GM15510 (cell line): ENCODE measurements around the gene SAPCD1.

Source experiments
- POLR2A ChIP-seq: IDR thresholded peaks from 3 replicates; pipeline ENCODE4 v1.6.1; 2011; ENCODE audit warnings: borderline replicate concordance; ENCODE audit not compliant: insufficient read length; ENCODE audit errors: extremely low read depth

The SAPCD1 gene

DNA sequence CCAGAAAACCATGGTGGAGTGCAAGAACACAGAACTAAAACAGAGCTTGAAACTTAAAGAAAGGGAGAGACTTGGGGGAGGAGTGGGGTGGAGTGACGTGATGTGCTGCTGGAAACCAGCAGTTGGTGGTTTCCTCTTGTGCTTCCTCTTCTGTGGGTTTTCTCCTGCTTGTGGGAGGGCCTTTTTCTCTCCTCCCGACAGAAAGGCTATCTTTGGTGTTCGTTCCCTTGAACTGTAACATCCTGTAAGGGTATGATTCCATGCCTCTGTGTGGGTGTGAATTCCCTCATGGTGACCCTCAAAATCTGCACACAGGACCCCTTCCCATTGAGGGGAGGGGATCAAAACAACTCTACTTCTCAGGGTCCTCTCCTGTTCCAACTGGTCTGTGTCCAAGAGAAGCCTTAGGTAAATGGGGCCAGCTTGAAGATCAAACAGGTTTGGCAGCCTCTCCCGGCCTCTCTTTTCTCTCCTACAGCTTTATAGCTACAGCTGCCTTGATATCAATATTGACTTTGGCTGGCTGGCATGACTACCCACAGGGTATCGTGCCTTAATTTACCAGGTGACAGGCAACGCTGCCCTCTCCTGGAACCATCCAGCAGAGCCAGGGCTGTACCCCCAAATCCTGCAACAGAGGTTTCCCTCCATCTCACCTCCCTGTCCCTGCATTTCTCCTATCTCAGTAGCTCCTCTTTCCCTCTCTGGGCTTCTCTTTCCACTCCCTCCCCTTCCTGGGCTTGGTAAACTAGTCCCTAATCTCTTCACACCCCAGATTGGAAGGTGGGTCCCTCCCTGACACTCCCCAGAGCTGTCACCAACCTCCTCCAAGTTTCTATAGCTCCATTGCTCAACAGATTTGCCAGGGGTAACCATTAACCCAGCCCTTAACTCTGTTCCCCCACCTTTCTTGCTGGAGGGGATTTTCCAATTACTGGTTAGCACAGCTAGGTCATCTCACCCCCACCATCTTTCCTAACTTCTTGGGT is 24.2 kb upstream of the SAPCD1 start:
- peak; percentile 44 for TF ChIP-seq POLR2A

DNA sequence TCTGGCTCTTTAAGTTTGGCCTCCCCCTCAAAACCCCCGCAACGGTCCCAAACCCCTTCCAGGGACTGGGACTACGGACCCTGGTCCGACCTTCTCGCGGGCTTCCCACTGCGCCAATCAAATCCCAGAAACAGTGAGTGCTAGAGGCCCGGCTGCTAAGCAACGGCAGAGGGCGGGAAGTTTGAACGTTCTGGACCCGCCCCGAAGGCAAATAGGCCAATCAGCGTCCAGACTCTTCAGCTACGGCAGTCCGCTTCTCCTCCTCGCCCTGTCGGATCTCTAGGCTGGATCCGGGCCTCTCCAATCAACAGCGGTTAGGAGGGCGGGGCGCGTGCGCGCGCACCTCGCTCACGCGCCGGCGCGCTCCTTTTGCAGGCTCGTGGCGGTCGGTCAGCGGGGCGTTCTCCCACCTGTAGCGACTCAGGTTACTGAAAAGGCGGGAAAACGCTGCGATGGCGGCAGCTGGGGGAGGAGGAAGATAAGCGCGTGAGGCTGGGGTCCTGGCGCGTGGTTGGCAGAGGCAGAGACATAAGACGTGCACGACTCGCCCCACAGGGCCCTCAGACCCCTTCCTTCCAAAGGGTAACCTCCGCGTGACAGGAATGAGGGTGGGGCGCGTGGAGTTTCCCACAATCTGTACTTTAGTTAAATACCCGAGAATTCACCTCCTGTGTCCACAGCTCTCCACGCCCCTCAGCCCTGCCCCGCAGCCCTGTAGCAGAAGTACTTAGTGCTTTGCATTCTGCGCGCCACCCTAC is 22.6 kb upstream of the SAPCD1 start, which contains the start of gene MSH5:
Gene MSH5, plus strand, starts transcription at position 367 of the 758 bp plus-strand sequence. CDS start 462 bp downstream, outside the sequence.
- peak; percentile 63 for TF ChIP-seq POLR2A

DNA sequence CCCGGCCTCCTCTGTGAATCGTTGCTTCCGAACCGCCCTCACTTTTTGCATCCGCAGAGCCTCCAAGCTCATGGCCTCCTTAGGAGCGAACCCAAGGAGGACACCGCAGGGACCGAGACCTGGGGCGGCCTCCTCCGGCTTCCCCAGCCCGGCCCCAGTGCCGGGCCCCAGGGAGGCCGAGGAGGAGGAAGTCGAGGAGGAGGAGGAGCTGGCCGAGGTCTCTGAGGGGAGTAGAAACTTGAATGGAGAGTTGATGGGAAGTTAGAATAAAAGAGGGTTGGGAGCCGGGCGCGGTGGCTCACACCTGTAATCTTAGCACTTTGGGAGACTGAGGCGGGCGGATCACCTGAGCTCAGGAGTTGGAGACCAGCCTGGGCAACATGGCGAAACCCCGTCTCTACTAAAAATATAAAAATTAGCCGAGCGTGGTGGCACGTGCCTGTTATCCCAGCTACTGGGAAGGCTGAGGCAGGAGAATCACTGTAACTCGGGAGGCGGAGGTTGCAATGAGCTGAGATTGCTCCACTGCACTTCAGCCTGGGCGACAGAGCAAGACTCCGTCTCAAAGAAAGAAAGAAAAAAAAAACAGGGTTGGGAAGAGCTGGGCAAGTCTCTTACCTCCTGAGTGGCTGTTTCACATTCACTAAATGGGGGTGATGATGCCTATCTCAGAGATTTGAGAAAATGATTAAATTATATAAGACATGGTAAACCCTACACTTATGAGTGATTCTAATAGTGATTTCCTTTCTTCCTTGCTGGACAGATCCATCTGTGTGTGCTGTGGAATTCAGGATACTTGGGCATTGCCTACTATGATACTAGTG is 21.8 kb upstream of the SAPCD1 start:
- TF ChIP-seq POLR2A = no peak

DNA sequence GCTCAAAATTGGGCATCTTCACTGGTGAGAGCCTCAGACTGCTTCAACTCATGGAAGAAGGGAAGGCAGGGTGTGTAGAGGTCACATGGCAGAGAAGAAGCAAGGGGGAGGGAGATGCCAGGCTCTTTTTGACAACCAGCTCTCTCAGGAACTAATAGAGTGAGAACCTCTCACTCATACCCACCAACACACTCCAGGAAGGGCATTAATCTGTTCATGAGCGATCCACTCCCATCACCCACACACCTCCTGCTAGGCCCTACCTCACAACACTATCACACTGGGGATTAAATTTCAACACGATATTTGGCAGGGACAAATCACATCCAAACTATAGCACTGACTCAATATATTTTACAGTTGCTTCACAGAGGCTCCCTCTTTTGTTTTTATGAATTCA is 20.6 kb upstream of the SAPCD1 start:
- TF ChIP-seq POLR2A = no peak

DNA sequence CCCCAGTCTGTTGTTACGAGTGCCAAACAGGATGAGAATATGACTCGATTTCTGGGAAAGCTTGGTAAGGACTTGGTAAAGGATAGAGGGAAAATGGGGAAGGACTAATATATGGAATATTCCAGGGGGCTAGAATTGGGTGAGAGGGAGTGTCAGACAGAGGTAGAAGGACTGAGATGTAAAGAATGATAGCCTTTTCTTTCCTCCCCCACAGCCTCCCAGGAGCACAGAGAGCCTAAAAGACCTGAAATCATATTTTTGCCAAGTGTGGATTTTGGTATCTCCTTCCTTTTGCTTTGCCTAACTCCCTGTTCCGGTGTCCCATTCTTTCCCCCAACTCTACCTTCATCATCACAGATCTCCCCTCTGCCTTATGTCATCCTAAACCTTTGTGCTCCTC is 19.6 kb upstream of the SAPCD1 start:
- TF ChIP-seq POLR2A = no peak

DNA sequence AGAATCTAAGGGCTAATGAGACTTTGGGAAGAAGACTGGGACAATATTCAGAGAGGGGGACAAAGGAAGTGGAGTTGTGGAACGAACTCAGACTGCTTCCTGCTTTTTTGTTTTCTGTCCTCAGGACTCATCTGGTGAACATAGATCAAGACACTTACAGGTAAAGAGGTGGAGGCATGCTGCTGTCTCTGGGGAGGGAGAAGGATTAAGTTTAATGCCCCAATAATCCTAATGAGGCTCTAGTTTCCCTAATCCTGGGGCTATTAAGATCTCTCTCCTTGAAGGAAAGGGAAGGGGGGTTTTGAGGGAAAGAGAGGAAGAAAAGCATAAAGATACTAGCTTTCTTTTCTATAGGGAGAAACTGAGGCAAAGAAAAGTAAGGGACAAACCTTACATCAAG is 18.0 kb upstream of the SAPCD1 start:
- no peak for TF ChIP-seq POLR2A

DNA sequence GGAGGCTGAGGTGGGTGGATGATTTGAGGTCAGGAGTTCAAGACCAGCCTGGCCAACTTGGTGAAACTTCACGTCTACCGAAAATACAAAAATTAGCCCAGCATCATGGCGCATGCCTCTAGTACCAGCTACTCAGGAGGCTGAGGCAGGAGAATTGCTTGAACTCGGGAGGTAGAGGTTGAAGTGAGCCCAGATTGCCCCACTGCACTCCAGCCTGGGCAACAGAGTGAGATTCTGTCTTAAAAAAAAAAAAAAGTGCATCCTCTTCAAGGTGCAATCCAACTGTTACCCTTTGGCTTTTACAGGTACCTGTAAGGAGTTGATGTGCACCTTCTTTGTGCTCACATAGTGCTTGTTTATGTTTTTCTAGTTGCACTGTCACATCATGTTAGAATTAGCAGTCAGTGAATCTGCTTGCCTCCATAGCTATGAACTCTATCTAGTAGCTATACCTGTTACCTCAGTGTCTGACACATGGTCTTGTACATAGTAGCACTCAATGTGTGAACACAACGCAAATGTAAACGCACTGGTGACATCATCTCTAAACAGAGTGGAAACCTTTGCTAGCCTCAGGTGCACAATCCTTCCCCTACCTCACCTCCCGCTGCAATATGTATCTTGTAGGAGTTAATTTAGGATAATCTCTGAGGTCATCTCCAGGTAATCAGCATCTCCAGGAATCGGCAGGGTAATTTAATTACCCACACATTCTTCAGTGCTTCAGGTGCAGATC is 13.0 kb upstream of the SAPCD1 start:
- no peak for TF ChIP-seq POLR2A

DNA sequence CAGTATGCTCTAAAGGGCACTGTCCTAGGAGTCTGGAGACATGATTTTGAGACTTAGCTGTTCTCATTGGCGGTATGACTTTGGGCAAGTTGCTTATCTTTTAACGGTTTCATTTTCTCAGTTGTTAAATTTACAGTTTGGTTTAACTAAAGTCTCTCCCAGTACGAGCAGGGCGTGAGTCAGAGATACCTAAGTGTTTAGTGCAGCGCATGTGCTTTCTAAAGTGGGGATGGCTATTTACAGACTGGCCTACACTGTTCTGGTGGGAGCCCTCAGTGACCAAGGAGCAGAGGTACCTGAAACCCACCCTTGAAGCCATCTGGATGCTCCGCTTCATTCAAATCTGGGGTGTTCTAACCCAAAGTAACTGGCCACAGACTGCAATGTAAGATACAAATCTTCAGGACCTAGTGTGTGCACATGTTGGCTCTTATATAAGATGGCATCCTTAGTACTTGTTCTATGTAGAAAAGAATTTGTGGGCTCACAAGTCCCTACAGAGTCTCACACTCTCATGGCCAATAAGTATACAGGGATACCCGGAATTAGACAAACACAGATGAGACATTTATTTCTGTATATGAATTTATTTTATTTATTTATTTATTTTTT is 11.9 kb upstream of the SAPCD1 start:
- TF ChIP-seq POLR2A = no peak

DNA sequence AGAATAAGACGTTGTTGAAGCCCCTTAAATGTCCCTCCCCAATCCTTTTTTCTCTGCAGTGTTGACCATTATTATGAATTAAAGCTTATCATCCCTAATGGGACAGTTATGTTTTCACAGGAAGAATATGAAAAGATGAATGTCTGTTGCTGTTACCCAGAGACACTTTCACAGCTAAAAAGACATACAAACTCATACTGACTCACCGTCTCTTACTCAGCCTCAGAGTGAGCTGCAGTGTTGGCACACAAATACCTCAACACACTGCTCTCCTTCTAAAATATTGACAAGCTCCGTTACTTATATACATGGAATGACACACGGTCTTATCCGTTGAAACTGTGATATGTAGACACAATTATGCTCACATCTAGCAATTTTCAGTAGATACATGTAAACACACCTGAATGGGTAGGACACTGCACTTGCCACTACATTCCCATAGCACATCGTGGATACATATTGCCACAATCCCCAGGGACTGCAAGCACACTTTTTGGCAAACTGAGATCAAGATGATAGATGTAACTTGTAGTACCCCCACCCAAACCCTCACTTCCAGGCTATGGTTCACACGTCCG is 9.6 kb upstream of the SAPCD1 start:
- TF ChIP-seq POLR2A = no peak

DNA sequence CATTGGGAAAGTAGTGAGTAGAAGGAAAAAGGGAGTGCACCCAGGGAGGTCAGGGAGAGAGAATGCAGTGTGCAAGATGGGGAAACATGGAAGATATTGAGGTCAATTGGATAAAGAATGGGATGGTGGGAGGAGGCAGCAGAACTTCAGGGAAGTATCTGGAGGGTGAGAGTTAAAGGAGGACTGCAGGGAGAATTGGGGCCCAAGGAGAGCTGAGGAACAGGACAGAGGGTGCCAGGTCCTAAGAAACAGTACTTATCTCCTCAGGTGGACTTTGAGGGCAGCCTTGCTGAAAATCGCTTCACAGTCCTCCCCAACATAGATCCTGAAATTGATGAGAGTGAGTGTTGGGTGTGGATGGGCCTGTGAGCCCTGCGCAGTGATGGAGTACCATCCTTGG is 4.2 kb upstream of the SAPCD1 start:
- TF ChIP-seq POLR2A = no peak

DNA sequence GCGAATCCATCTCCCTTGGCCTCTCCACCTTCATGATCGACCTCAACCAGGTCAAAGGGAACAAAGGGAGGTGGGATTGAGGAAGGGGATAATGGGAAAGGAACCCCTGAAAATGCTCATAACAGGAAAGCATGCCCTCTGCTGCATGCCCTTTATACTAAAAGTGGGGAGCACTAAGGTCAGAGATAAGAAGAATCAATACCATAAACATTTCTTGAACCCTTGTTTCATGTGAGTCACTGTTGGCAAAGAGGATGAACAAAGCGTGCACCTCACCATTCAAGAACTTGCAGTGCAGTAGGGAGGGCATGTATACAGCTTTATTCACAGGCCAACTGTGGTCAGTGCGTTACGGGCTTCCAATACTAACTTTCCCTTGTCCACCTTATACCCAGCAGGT is 1.7 kb upstream of the SAPCD1 start:
- TF ChIP-seq POLR2A = no peak

DNA sequence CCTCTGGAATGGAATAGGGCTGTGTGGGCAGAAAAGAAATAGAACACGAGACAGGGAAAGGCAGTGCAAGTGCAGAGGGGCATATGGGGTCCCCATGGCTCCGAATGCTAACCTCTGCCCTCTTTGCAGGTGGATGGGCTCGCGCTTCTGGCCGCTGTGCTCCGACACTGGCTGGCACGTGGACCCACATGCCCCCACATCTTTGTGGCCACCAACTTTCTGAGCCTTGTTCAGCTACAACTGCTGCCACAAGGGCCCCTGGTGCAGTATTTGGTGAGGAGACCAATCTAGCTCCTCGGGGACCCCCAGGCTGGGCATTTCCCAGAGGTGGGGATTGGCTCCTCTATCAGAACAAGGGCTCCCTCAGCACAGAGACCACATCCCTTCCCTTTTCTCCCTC is 1.1 kb upstream of the SAPCD1 start:
- no peak for TF ChIP-seq POLR2A
